Measurements from ENCODE around the gene TBC1D22A. TPM values are rescaled to one million over a fixed set of nuclear protein-coding genes. Genes with fewer than 3 reads are reported as not detected.

TBC1D22A gene
- total and polyA plus RNA-seq, 2 experiments from 2014 or later, result 9.6 to 13.3 TPM

- peak; percentile 64; the same call in 1 of the 2 replicates for TF ChIP-seq ZNF462 (CRISPR knock-in tag; IDR thresholded peaks at IDR 0.05)
Observed at GRCh38 chr22:46833228-46833627, 70.8 kb downstream of the TBC1D22A start (continued).

GRCh38 chr22:46834021-46834737 lies 71.7 kb downstream of the TBC1D22A start:
- ATAC-seq (no peak), DNase-seq (ENCODE audit: low spot score) (no peak)
- Histone ChIP-seq H2AFZ (no peak overlapping the region), H3K4me1 (ENCODE audit: insufficient read depth) (no peaks in the 10 kb centered on the region), H3K27me3 (ENCODE audit: insufficient read depth) (no peaks in the 10 kb centered on the region), H3K4me2 (no peak overlapping the region), H3F3A (replicated peaks; ENCODE audit: low read depth) (no peaks in the 10 kb centered on the region), H3K27ac (ENCODE audit: low read depth) (no peak overlapping the region), H3K9me2 (ENCODE audit: insufficient read depth) (0 out of 2 replicates have a peak, but pooled peaks cover 2% of the 10 kb centered on the region), H3K4me3 (no peak overlapping the region), H3K79me2 (replicated peaks; ENCODE audit: insufficient read depth) (peaks cover under 1% of the 10 kb centered on the region), H4K20me1 (replicated peaks; ENCODE audit: insufficient read depth) (no peaks in the 10 kb centered on the region), H3K36me3 (ENCODE audit: insufficient read depth) (no peaks in the 10 kb centered on the region; the same call in 1 of the 2 replicates)
- Mint-ChIP-seq H3K36me3 (ENCODE audit: low read depth) (peaks cover 31% of the 10 kb centered on the region), H3K27me3 (ENCODE audit: insufficient read depth, low read depth, poor library complexity) (peaks cover 3% of the 10 kb centered on the region), H3K27ac (no peak overlapping the region), H3K9me3 (peaks cover 22% of the 10 kb centered on the region), H3K4me1 (peaks cover 20% of the 10 kb centered on the region), H3K4me3 (no peak overlapping the region)
- TF ChIP-seq EZH2 (IDR thresholded peaks at IDR 0.05; ENCODE audit: low read depth, unreplicated experiment) (no peak), NANOG (IDR thresholded peaks at IDR 0.05; ENCODE audit: borderline replicate concordance) (no peak), ZNF462 (CRISPR knock-in tag; IDR thresholded peaks at IDR 0.05) (no peak), REST (IDR thresholded peaks at IDR 0.05; ENCODE audit: unreplicated experiment) (no peak)
